ENCODE data around the gene NSUN4.
"Not testable (repeated sequence)": the region's sequence is repeated elsewhere in the genome, so short reads cannot be mapped to it uniquely, and the experiment has no call there.

The NSUN4 gene

GRCh38 chr1:46328182-46328581 is 12.4 kb upstream of the NSUN4 start:
- not testable (repeated sequence) for DNase-seq

- not testable (repeated sequence) for DNase-seq
Observed at GRCh38 chr1:46329807-46330206, 10.8 kb upstream of the NSUN4 start.

- not testable (repeated sequence) for DNase-seq
Observed at GRCh38 chr1:46330381-46330780, 10.2 kb upstream of the NSUN4 start.

- peak; percentile 55 for DNase-seq
Observed at GRCh38 chr1:46331786-46332540, 8.6 kb upstream of the NSUN4 start.

GRCh38 chr1:46333300-46334029 is 7.1 kb upstream of the NSUN4 start:
- DNase-seq: peak; percentile 52

- no peak for DNase-seq
Observed at GRCh38 chr1:46334030-46334384, 6.6 kb upstream of the NSUN4 start.

GRCh38 chr1:46335081-46335480 is 5.5 kb upstream of the NSUN4 start:
- DNase-seq: no peak

- DNase-seq: not testable (repeated sequence)
Observed at GRCh38 chr1:46337409-46337808, 3.2 kb upstream of the NSUN4 start.

GRCh38 chr1:46341222-46342083 is 846 bp downstream of the NSUN4 start:
- no peak for DNase-seq

GRCh38 chr1:46342084-46342656 is 1.6 kb downstream of the NSUN4 start:
- peak; percentile 43 for DNase-seq

- no peak for DNase-seq
Observed at GRCh38 chr1:46342677-46343350, 2.2 kb downstream of the NSUN4 start.

- no peak for DNase-seq
Observed at GRCh38 chr1:46343351-46343695, 2.7 kb downstream of the NSUN4 start.

- DNase-seq: no peak
Observed at GRCh38 chr1:46343705-46344104, 3.1 kb downstream of the NSUN4 start.

- no peak for DNase-seq
Observed at GRCh38 chr1:46344481-46344880, 3.9 kb downstream of the NSUN4 start.

- DNase-seq: no peak
Observed at GRCh38 chr1:46345281-46345680, 4.7 kb downstream of the NSUN4 start.

GRCh38 chr1:46352363-46352762 is 11.8 kb downstream of the NSUN4 start:
- no peak for DNase-seq

- DNase-seq: not testable (repeated sequence)
Observed at GRCh38 chr1:46355920-46356319, 15.3 kb downstream of the NSUN4 start.

- no peak for DNase-seq
Observed at GRCh38 chr1:46362158-46362557, 21.6 kb downstream of the NSUN4 start.

- DNase-seq: no peak
Observed at GRCh38 chr1:46363121-46363520, 22.5 kb downstream of the NSUN4 start.

- no peak for DNase-seq
Observed at GRCh38 chr1:46364612-46365011, 24.0 kb downstream of the NSUN4 start.

- not testable (repeated sequence) for DNase-seq
Observed at GRCh38 chr1:46365796-46366195, 25.2 kb downstream of the NSUN4 start.

- no peak for DNase-seq
Observed at GRCh38 chr1:46367072-46367471, 26.5 kb downstream of the NSUN4 start.

GRCh38 chr1:46367701-46368100 is 27.1 kb downstream of the NSUN4 start:
- not testable (repeated sequence) for DNase-seq

All from kidney glomerular epithelial cell (primary cell).